SK-N-SH (cell line): ENCODE measurements around the gene CADPS2. TPM values are rescaled to one million over a fixed set of nuclear protein-coding genes. Genes with fewer than 3 reads are reported as not detected.

Experiments
- CTCF ChIA-PET: fragments of 300-600, 350-600 bp; formaldehyde crosslinking; extraction: SDS; loops from one replicate; lab custom pipeline; 2021; lab: Yijun Ruan, JAX
- POLR2A ChIA-PET: fragments of 350-600 bp; sonication (Branson Sonifier 250); formaldehyde crosslinking; extraction: SDS; loops from one replicate; lab custom pipeline; 2020; ENCODE audit warnings: antibody characterized with exemption, inconsistent platforms; lab: Yijun Ruan, JAX
- DNase-seq: peaks from one replicate; pipeline ENCODE4 v3.0.0; 2012
- H2AFZ ChIP-seq: fragments of 200-600 bp; sonication (generic); 2 replicates; pipeline ENCODE4 v1.8.1; 2016; ENCODE audit warnings: antibody characterized with exemption, mild to moderate bottlenecking, low read depth
- H3F3A ChIP-seq: fragments of 200-600 bp; sonication (generic); replicated peaks from 2 replicates; pipeline ENCODE3; 2016; ENCODE audit warnings: antibody characterized with exemption, mild to moderate bottlenecking; ENCODE audit not compliant: insufficient read depth
- H3K27ac ChIP-seq, 2 experiments: fragments of 200-500 bp in 1 of 2; fragments of 200-600 bp in 1 of 2; sonication (Bioruptor generic) in 1 of 2; sonication (generic), shearing (Covaris generic) in 1 of 2; 2 replicates each; pipeline versions ENCODE4 v1.5.1 to v1.6.1; 2014 to 2016; ENCODE audit warnings: low read depth in 2 of 2, inconsistent platforms in 1 of 2, low read length in 1 of 2, mild to moderate bottlenecking in 1 of 2, mixed read lengths in 1 of 2
- H3K27me3 ChIP-seq: fragments of 200-600 bp; sonication (generic), shearing (Covaris generic); 2 replicates; pipeline ENCODE4 v1.6.1; 2016; ENCODE audit warnings: mixed run types; ENCODE audit not compliant: insufficient read depth
- H3K36me3 ChIP-seq, 2 experiments: fragments of 200-500 bp in 1 of 2; fragments of 200-600 bp in 1 of 2; sonication (Bioruptor generic) in 1 of 2; sonication (generic) in 1 of 2; replicated peaks in 1 of 2; 2 replicates each; pipeline versions ENCODE3 to v1.5.1; 2014 to 2016; ENCODE audit warnings: low read length in 1 of 2, mild to moderate bottlenecking in 1 of 2; ENCODE audit not compliant: insufficient read depth in 2 of 2, control insufficient read depth in 1 of 2
- H3K4me1 ChIP-seq, 2 experiments: fragments of 200-500 bp in 1 of 2; fragments of 200-600 bp in 1 of 2; sonication (Bioruptor generic) in 1 of 2; sonication (generic), shearing (Covaris generic) in 1 of 2; 2 replicates each; pipeline versions ENCODE4 v1.5.1 to v1.6.1; 2014 to 2016; ENCODE audit warnings: low read depth in 1 of 2, low read length in 1 of 2, mixed run types in 1 of 2; ENCODE audit not compliant: insufficient read depth in 2 of 2, control insufficient read depth in 1 of 2
- H3K4me2 ChIP-seq: fragments of 200-600 bp; sonication (generic), shearing (Covaris generic); 2 replicates; pipeline ENCODE4 v1.6.1; 2017; ENCODE audit warnings: mixed run types
- H3K4me3 ChIP-seq, 2 experiments: fragments of 200-500 bp in 1 of 2; fragments of 200-600 bp in 1 of 2; sonication (Bioruptor generic) in 1 of 2; sonication (generic), shearing (Covaris generic) in 1 of 2; 2 replicates each; pipeline versions ENCODE4 v1.5.1 to v1.8.1; 2014 to 2016; ENCODE audit warnings: low read depth in 2 of 2, inconsistent platforms in 1 of 2, low read length in 1 of 2, mild to moderate bottlenecking in 1 of 2, mixed read lengths in 1 of 2, moderate library complexity in 1 of 2
- H3K79me2 ChIP-seq: fragments of 200-600 bp; sonication (generic); 2 replicates; pipeline ENCODE4 v1.8.1; 2017; ENCODE audit warnings: mild to moderate bottlenecking; ENCODE audit not compliant: insufficient read depth
- H3K9ac ChIP-seq: fragments of 200-600 bp; sonication (generic); 2 replicates; pipeline ENCODE4 v1.6.1; 2017; ENCODE audit warnings: mixed run types
- H3K9me2 ChIP-seq: fragments of 200-600 bp; sonication (generic); 2 replicates; pipeline ENCODE4 v1.6.1; 2017; ENCODE audit warnings: mixed run types
- H3K9me3 ChIP-seq: fragments of 200-600 bp; sonication (generic); 2 replicates; pipeline ENCODE4 v1.6.1; 2017; ENCODE audit warnings: mixed run types, mild to moderate bottlenecking, moderate library complexity
- H4K20me1 ChIP-seq: fragments of 200-600 bp; sonication (generic); 2 replicates; pipeline ENCODE4 v1.6.1; 2017; ENCODE audit warnings: mild to moderate bottlenecking, mixed run types; ENCODE audit not compliant: insufficient read depth
- CHD2 ChIP-seq: fragments of 150-350 bp; IDR thresholded peaks from 2 replicates; pipeline ENCODE4 v1.6.1; 2018; ENCODE audit warnings: low read length; ENCODE audit not compliant: partially characterized antibody
- EP300 ChIP-seq, 2 experiments: IDR thresholded peaks; 2 replicates each; pipeline versions ENCODE4 v1.4.0 to v1.6.1; 2012; ENCODE audit warnings: borderline replicate concordance in 1 of 2, low read depth in 1 of 2, low read length in 1 of 2
- EZH2phosphoT487 ChIP-seq: fragments of 200-600 bp; sonication (generic); IDR thresholded peaks from 2 replicates; pipeline ENCODE4 v1.6.1; 2017; ENCODE audit warnings: low read depth, mixed run types, mild to moderate bottlenecking, antibody characterized with exemption, moderate library complexity, borderline replicate concordance
- MEF2A ChIP-seq: IDR thresholded peaks from 2 replicates; pipeline ENCODE4 v1.4.0; 2012; ENCODE audit warnings: low read depth, borderline replicate concordance
- NFIC ChIP-seq: IDR thresholded peaks from 2 replicates; pipeline ENCODE4 v1.4.0; 2012; ENCODE audit warnings: borderline replicate concordance
- POLR2AphosphoS5 ChIP-seq: IDR thresholded peaks from 2 replicates; pipeline ENCODE4 v1.6.1; 2012; ENCODE audit warnings: low read depth, low read length
- RAD21 ChIP-seq: IDR thresholded peaks from 2 replicates; pipeline ENCODE4 v1.6.1; 2012; ENCODE audit warnings: mild to moderate bottlenecking, low read length
- RCOR1 ChIP-seq: fragments of 150-350 bp; IDR thresholded peaks from 2 replicates; pipeline ENCODE4 v1.6.1; 2017; ENCODE audit warnings: antibody characterized with exemption, low read length
- RXRA ChIP-seq: IDR thresholded peaks from 2 replicates; pipeline ENCODE4 v1.4.0; 2012; ENCODE audit warnings: low read depth, mild to moderate bottlenecking, borderline replicate concordance
- SIN3A ChIP-seq: IDR thresholded peaks from 2 replicates; pipeline ENCODE4 v1.6.1; 2012; ENCODE audit warnings: low read depth, mild to moderate bottlenecking, low read length, moderate library complexity, borderline replicate concordance
- SMC3 ChIP-seq: IDR thresholded peaks from 2 replicates; pipeline ENCODE4 v1.6.1; 2012; ENCODE audit warnings: low read depth, low read length, improper control_type of control experiment
- TCF12 ChIP-seq: IDR thresholded peaks from 2 replicates; pipeline ENCODE4 v1.4.0; 2012
- WGBS: methylation state at CpG from one replicate; pipeline ENCODE4 v1.1.6; 2017; ENCODE audit warnings: low lambda C conversion rate; 5-methylcytosine and 5-hydroxymethylcytosine counted together
- polyA plus RNA-seq, 3 experiments: library from polyadenylated mRNA; depleted of rRNA; stranded (reverse); fragments of >200 nt; gene quantifications; 2 replicates each; pipeline ENCODE4 v1.2.3, GENCODE V29; 2012
- TF ChIP-seq, protein P1 (sequence below): IDR thresholded peaks from 2 replicates; pipeline ENCODE4 v1.4.0; 2012; ENCODE audit warnings: low read depth, borderline replicate concordance
- TF ChIP-seq, protein P2 (sequence below): IDR thresholded peaks from 2 replicates; pipeline ENCODE4 v1.4.0; 2012; ENCODE audit warnings: low read depth, borderline replicate concordance
- TF ChIP-seq, protein P3 (sequence below): IDR thresholded peaks from 2 replicates; pipeline ENCODE4; 2012
- TF ChIP-seq, protein P4 (sequence below): fragments of 150-350 bp; IDR thresholded peaks from 2 replicates; pipeline ENCODE4 v1.6.1; 2017; ENCODE audit warnings: antibody characterized with exemption, low read length, low read depth, borderline replicate concordance

Gene CADPS2
- polyA plus RNA-seq, 1 of the 3 experiments (the other 2 are of a cell fraction): 0.05 TPM

GRCh38 chr7:122622682-122623081 lies 263.6 kb downstream of the CADPS2 start (continued):
- TF ChIP-seq RXRA: no peak

DNA sequence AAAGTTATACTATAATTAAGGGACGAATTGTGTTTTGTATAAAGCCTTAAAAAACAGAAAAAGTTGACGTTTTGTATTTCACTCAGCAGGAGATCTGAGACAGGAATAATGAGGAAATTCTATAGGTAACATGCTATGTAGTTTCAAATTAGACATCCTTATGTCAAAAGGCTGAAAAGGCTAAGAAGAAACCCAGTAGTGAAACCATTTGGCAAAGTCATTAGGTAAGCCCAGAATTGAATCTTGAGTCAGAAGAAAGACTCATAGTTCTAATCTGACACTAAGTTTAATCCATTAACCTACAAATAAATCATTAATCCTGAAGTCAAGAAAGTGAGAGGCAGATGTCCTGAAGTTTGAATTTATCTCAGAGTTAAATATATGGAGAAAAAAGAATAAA lies 266.6 kb downstream of the CADPS2 start:
- H3K4me1 ChIP-seq: no peaks in the 10 kb centered on the region
- no peak overlapping the region for H3K9ac ChIP-seq
- H3K79me2 ChIP-seq: no peaks in the 10 kb centered on the region
- no peak overlapping the region for H3K27ac ChIP-seq
- ChIA-PET POLR2A (no interaction called here), CTCF (no interaction called here)
- no peak overlapping the region for H2AFZ ChIP-seq
- no peaks in the 10 kb centered on the region for H3K9me3 ChIP-seq
- no peak for DNase-seq
- TF ChIP-seq EZH2phosphoT487: no peak
- TF ChIP-seq SMC3: no peak
- TF ChIP-seq CHD2: no peak
- TF ChIP-seq SIN3A: no peak
- TF ChIP-seq RCOR1: no peak
- TF ChIP-seq EP300 (IDR thresholded peaks at IDR 0.05; ENCODE audit: borderline replicate concordance in 1 of 2, low read depth in 1 of 2, low read length in 1 of 2): no peak
- TF ChIP-seq POLR2AphosphoS5: no peak
- no peaks in the 10 kb centered on the region for H3K9me2 ChIP-seq
- H3K27me3 ChIP-seq: no peaks in the 10 kb centered on the region
- H4K20me1 ChIP-seq: no peaks in the 10 kb centered on the region
- no peak overlapping the region for H3K4me2 ChIP-seq
- 0% methylated on average over 2 of the region's 2 CpGs for WGBS
- H3K4me3 ChIP-seq: no peak overlapping the region
- H3K36me3 ChIP-seq: no peaks in the 10 kb centered on the region
- no peaks in the 10 kb centered on the region for H3F3A ChIP-seq

DNA sequence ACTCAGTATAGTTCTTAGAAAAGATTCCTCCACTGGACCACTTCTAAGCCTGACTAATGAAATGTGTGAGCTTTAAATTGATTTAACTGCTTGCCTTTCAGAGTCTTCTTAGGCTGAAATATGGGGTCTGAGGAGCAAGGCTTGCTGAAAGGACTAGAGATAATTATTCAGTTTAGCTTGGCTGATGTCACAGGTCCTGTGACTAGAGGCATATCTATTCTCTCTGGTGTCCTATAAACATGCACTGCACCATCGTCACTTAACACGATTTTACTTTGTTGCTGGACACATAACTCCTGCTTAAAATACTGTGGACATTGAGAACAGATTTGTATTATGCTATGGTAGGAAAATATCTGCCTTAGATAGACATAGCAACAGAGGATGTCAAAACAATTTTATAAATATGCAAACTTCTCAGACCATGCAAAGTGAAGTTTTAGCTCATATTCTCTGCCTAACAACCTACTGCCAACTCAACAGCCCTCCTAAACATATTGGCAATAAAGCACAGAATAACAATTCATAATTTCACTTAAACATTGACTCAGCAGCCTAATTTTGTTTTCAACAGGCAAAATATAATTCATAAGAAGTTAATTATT lies 267.6 kb downstream of the CADPS2 start:
- H3F3A ChIP-seq: no peaks in the 10 kb centered on the region
- H3K27ac ChIP-seq: no peak overlapping the region
- H3K4me1 ChIP-seq: no peaks in the 10 kb centered on the region
- POLR2A ChIA-PET: no interaction called here
- H3K9me3 ChIP-seq: no peaks in the 10 kb centered on the region
- TF ChIP-seq MEF2A (no peak), TCF12 (no peak), RCOR1 (no peak), NFIC (no peak), SMC3 (no peak), RAD21 (no peak), EP300 (IDR thresholded peaks at IDR 0.05; ENCODE audit: borderline replicate concordance in 1 of 2, low read depth in 1 of 2, low read length in 1 of 2) (no peak), RXRA (no peak), EZH2phosphoT487 (no peak)
- TF ChIP-seq, protein P1, sequence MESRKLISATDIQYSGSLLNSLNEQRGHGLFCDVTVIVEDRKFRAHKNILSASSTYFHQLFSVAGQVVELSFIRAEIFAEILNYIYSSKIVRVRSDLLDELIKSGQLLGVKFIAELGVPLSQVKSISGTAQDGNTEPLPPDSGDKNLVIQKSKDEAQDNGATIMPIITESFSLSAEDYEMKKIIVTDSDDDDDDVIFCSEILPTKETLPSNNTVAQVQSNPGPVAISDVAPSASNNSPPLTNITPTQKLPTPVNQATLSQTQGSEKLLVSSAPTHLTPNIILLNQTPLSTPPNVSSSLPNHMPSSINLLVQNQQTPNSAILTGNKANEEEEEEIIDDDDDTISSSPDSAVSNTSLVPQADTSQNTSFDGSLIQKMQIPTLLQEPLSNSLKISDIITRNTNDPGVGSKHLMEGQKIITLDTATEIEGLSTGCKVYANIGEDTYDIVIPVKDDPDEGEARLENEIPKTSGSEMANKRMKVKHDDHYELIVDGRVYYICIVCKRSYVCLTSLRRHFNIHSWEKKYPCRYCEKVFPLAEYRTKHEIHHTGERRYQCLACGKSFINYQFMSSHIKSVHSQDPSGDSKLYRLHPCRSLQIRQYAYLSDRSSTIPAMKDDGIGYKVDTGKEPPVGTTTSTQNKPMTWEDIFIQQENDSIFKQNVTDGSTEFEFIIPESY: no peak
- TF ChIP-seq, protein P2, sequence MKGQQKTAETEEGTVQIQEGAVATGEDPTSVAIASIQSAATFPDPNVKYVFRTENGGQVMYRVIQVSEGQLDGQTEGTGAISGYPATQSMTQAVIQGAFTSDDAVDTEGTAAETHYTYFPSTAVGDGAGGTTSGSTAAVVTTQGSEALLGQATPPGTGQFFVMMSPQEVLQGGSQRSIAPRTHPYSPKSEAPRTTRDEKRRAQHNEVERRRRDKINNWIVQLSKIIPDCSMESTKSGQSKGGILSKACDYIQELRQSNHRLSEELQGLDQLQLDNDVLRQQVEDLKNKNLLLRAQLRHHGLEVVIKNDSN: no peak
- TF ChIP-seq, protein P3, sequence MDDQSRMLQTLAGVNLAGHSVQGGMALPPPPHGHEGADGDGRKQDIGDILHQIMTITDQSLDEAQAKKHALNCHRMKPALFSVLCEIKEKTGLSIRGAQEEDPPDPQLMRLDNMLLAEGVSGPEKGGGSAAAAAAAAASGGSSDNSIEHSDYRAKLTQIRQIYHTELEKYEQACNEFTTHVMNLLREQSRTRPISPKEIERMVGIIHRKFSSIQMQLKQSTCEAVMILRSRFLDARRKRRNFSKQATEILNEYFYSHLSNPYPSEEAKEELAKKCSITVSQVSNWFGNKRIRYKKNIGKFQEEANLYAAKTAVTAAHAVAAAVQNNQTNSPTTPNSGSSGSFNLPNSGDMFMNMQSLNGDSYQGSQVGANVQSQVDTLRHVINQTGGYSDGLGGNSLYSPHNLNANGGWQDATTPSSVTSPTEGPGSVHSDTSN: no peak
- TF ChIP-seq, protein P4, sequence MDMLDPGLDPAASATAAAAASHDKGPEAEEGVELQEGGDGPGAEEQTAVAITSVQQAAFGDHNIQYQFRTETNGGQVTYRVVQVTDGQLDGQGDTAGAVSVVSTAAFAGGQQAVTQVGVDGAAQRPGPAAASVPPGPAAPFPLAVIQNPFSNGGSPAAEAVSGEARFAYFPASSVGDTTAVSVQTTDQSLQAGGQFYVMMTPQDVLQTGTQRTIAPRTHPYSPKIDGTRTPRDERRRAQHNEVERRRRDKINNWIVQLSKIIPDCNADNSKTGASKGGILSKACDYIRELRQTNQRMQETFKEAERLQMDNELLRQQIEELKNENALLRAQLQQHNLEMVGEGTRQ: no peak
- no peak for DNase-seq
- 3% methylated on average over 2 of the region's 2 CpGs for WGBS
- H3K4me3 ChIP-seq: no peak overlapping the region
- no peaks in the 10 kb centered on the region for H3K27me3 ChIP-seq
- no peaks in the 10 kb centered on the region for H4K20me1 ChIP-seq
- H3K9me2 ChIP-seq: no peaks in the 10 kb centered on the region
- H3K36me3 ChIP-seq: no peaks in the 10 kb centered on the region
- CTCF ChIA-PET: no interaction called here
- H3K4me2 ChIP-seq: no peak overlapping the region
- no peak overlapping the region for H3K9ac ChIP-seq
- H3K79me2 ChIP-seq: no peaks in the 10 kb centered on the region
- no peak overlapping the region for H2AFZ ChIP-seq
